AG09319 (cell line): ENCODE results near the gene CHD5.

Experiments used
- DNase-seq: peaks from one replicate; pipeline ENCODE4 v3.0.0-alpha.2; 2010; ENCODE audit warnings: low read depth; ENCODE audit errors: extremely low read depth
- CTCF ChIP-seq: IDR thresholded peaks from 2 replicates; pipeline ENCODE4 v1.5.1; 2011; ENCODE audit warnings: low read depth, mild to moderate bottlenecking, inconsistent platforms, low read length, moderate library complexity

Gene CHD5

GRCh38 chr1:6130036-6130435 is 50.1 kb downstream of the CHD5 start:
- TF ChIP-seq CTCF: no peak
- no peak for DNase-seq

DNA sequence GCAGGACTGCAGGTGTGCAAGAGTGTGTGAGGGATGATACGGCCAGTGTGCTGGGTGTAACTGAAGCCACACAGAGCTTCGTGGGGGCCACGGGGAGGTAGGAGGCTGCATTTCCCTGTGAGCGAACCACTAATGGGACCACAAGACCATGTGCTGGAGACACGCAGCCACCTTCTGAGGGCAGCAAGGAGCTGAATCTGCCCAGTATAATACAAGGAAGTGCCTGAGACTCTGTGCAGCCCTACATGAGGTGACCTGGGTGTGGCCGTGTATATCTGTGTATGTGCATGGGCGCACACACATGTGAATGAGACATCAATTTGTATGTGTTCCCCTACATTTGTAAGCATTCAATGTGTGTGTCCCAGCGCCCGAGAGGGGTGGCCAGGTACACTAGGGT is 50.8 kb downstream of the CHD5 start:
- TF ChIP-seq CTCF: no peak
- no peak for DNase-seq

- no peak for TF ChIP-seq CTCF
Observed at GRCh38 chr1:6128276-6129081, 51.6 kb downstream of the CHD5 start.

GRCh38 chr1:6127587-6128163 is 52.4 kb downstream of the CHD5 start:
- DNase-seq: no peak
- TF ChIP-seq CTCF: no peak

More at GRCh38 chr1:6128276-6129081, 51.6 kb downstream of the CHD5 start:
- DNase-seq: no peak

DNA sequence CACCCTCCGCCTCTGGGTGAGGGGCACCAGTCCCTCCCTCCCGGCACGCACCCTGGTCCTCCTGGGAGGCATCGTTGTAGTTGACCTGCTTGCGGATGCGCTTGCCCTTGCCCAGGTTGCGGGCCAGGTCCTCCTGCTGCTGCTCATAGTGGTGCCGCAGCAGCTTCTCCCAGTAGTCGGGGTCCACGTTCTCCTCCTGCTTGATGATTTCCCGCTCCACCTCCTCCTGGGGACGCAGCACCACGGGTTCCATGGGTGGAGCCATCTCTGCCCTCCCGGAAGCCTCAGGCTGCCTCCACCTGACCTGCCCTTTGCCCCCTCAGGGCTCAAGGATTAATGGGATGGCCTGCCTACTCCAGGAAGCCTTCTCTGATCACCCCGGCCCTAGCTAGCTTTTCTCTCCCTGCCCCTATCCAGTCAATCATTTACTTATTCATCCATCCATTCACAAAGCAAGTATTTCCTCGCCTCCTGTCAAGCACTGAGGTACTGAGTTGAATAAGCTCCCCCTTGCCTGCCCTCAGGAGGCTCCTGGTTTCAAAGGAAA is 53.5 kb downstream of the CHD5 start:
- no peak for TF ChIP-seq CTCF
- DNase-seq: no peak

- TF ChIP-seq CTCF: no peak
- no peak for DNase-seq
Observed at GRCh38 chr1:6126028-6126427, 54.1 kb downstream of the CHD5 start.

DNA sequence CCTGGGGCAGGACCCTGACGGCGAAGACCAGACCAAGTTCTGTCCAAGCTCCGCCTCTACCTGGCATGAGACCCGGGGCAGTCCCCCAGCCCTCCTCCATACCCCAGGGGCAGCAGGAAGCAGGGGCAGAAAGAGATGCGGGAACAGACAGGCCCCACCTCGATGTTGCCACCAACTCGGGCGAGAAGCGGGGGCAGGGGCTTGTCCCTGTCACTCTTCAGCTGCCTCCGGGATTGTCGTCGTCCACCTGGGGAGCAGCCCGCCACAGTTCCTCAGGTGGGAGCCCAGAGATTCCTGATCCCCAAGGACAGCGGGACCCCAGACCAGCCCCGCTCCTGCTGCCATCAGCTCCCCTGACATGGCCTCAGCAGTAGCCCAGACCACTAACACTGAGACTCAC is 54.8 kb downstream of the CHD5 start:
- DNase-seq: no peak
- TF ChIP-seq CTCF: no peak
